ENCODE measurements around the gene CLEC4G. TPM values are rescaled to one million over a fixed set of nuclear protein-coding genes. Genes with fewer than 3 reads are reported as not detected.

Gene CLEC4G
- total and polyA plus RNA-seq, 2 donors (not counting 3 experiments of a cell fraction or from before 2014, with no cell fraction given), result not detected

DNA sequence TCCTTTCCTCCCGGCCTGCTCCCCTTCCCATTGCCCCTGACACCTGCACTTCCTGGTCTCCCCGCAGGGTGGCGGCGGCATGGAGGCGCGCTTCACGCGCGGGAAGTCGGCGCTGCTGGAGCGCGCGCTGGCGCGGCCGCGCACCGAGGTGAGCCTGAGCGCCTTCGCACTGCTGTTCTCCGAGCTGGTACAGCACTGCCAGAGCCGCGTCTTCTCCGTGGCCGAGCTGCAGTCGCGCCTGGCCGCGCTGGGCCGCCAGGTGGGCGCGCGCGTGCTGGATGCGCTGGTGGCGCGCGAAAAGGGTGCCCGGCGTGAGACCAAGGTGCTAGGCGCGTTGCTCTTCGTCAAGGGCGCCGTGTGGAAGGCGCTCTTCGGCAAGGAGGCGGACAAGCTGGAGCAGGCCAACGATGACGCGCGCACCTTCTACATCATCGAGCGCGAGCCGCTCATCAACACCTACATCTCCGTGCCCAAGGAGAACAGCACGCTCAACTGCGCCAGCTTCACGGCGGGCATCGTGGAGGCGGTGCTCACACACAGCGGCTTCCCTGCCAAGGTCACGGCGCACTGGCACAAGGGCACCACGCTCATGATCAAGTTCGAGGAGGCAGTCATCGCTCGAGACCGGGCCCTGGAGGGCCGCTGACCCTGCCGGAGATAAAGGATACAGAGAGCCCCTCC is 49.6 kb downstream of the CLEC4G start:
- dilution Hi-C loops (cut with MboI; ENCODE audit: extremely low pct_ligation_motif_present, low sequenced_read_pairs), result no loop called here
- BruUV-seq (replicated peaks), result TSS peak; percentile 30
- H3K4me2 ChIP-seq (ENCODE audit: insufficient read depth, low read length), result peak overlapping the region; percentile 65
- H4K20me1 ChIP-seq (replicated peaks; ENCODE audit: control insufficient read depth, extremely low read depth, insufficient read depth, low read length), result no peaks in the 10 kb centered on the region
- ChIA-PET CTCF (interaction anchor here (1.3 to 2.5 kb wide), 2 partner anchors 113 to 116 kb away, joined by 4 to 137 read pairs; no protein-coding TSS in a partner anchor), POLR2A (no interaction called here)
- H3K4me1 ChIP-seq (ENCODE audit: control insufficient read depth, extremely low read depth, insufficient read depth, low read length), result peaks cover 7% of the 10 kb centered on the region
- intact Hi-C loops (cut with micrococcal nuclease), result loop anchor here (5.0 kb wide), 2 partner anchors 170 to 240 kb away; partner anchors contain the start of gene SNAPC2
- no peaks in the 10 kb centered on the region for H3K9me1 ChIP-seq (replicated peaks; ENCODE audit: control insufficient read depth, extremely low read depth, insufficient read depth, low read length)
- H3K9ac ChIP-seq (replicated peaks; ENCODE audit: extremely low read depth, insufficient read depth, low read length), result no peak overlapping the region
- FAIRE-seq (no peak), DNase-seq (ENCODE audit: low read depth, low spot score) (no peak)
- H3K9me3 ChIP-seq (replicated peaks; ENCODE audit: control insufficient read depth, insufficient read depth, low read length), result no peaks in the 10 kb centered on the region
- H3K27me3 ChIP-seq (ENCODE audit: control insufficient read depth in 2 of 2, insufficient read depth in 2 of 2, low read length in 2 of 2), result no peaks in the 10 kb centered on the region
- H2AFZ ChIP-seq (ENCODE audit: low read depth, low read length), result no peak overlapping the region
- H3K27ac ChIP-seq (ENCODE audit: insufficient read depth, low read depth, low read length), result no peak overlapping the region
- no peak for TF ChIP-seq POLR2A (IDR thresholded peaks at IDR 0.05; ENCODE audit: low read depth, low read length)
- no peak for TF ChIP-seq GATA2 (IDR thresholded peaks at IDR 0.05; ENCODE audit: insufficient read depth, insufficient read length, low read depth, low read length)
- TF ChIP-seq, protein P1, sequence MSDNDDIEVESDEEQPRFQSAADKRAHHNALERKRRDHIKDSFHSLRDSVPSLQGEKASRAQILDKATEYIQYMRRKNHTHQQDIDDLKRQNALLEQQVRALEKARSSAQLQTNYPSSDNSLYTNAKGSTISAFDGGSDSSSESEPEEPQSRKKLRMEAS (IDR thresholded peaks at IDR 0.05; ENCODE audit: insufficient read depth, insufficient read length), result no peak
- TF ChIP-seq MYC (IDR thresholded peaks at IDR 0.05; ENCODE audit: low read depth, low read length), result no peak
- TF ChIP-seq FOS (IDR thresholded peaks at IDR 0.05; ENCODE audit: borderline replicate concordance, insufficient read depth, low read length), result no peak
- no peak for TF ChIP-seq EZH2 (IDR thresholded peaks at IDR 0.05; ENCODE audit: borderline replicate concordance, low read depth, low read length, severe bottlenecking)
- TF ChIP-seq, protein P2, sequence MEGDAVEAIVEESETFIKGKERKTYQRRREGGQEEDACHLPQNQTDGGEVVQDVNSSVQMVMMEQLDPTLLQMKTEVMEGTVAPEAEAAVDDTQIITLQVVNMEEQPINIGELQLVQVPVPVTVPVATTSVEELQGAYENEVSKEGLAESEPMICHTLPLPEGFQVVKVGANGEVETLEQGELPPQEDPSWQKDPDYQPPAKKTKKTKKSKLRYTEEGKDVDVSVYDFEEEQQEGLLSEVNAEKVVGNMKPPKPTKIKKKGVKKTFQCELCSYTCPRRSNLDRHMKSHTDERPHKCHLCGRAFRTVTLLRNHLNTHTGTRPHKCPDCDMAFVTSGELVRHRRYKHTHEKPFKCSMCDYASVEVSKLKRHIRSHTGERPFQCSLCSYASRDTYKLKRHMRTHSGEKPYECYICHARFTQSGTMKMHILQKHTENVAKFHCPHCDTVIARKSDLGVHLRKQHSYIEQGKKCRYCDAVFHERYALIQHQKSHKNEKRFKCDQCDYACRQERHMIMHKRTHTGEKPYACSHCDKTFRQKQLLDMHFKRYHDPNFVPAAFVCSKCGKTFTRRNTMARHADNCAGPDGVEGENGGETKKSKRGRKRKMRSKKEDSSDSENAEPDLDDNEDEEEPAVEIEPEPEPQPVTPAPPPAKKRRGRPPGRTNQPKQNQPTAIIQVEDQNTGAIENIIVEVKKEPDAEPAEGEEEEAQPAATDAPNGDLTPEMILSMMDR (IDR thresholded peaks at IDR 0.05; ENCODE audit: extremely low read depth in 1 of 2, insufficient read depth in 1 of 2, low read depth in 1 of 2, low read length in 2 of 2), result no peak
- TF ChIP-seq JUN (IDR thresholded peaks at IDR 0.05; ENCODE audit: borderline replicate concordance, insufficient read depth, insufficient read length, low read depth), result no peak
- TF ChIP-seq POLR2AphosphoS5 (IDR thresholded peaks at IDR 0.05; ENCODE audit: insufficient read depth, low read depth, low read length), result no peak
- H3K4me3 ChIP-seq (replicated peaks in 1 of 3; ENCODE audit: insufficient read depth in 1 of 3, low read depth in 1 of 3, low read length in 3 of 3), result peak overlapping the region in 2 of 3 experiments; percentile 49 to 100
- H3K36me3 ChIP-seq (ENCODE audit: control insufficient read depth in 2 of 2, extremely low read depth in 1 of 2, insufficient read depth in 2 of 2, low read length in 2 of 2), result peaks cover 0 to 3% of the 10 kb centered on the region in 2 experiments
- H3K79me2 ChIP-seq (ENCODE audit: control insufficient read depth, insufficient read depth, low read length), result peaks cover 21% of the 10 kb centered on the region

Measured in endothelial cell of umbilical vein (primary cell).